Progenitor cell of endocrine pancreas (in vitro differentiated cells): ENCODE data around the gene DCAF15. TPM values are rescaled to one million over a fixed set of nuclear protein-coding genes. Genes with fewer than 3 reads are reported as not detected.
"Not testable (repeated sequence)": the region's sequence is repeated elsewhere in the genome, so short reads cannot be mapped to it uniquely, and the experiment has no call there.

ENCODE experiments used
- DNase-seq: peaks from one replicate; pipeline ENCODE4 v3.0.0; 2021; ENCODE audit warnings: low spot score; ENCODE audit not compliant: unreplicated experiment
- H3K27ac Mint-ChIP-seq: 2 replicates; pipeline ENCODE4 v1.8.0; 2021; ENCODE audit warnings: mild to moderate bottlenecking, moderate library complexity, mixed read lengths
- H3K27me3 Mint-ChIP-seq: 2 replicates; pipeline ENCODE4 v1.8.0; 2021; ENCODE audit warnings: mixed read lengths
- H3K36me3 Mint-ChIP-seq: 2 replicates; pipeline ENCODE4 v1.8.0; 2022; ENCODE audit warnings: mixed read lengths; ENCODE audit not compliant: insufficient read depth
- H3K4me1 Mint-ChIP-seq: 2 replicates; pipeline ENCODE4 v1.8.0; 2021; ENCODE audit warnings: low read depth, mixed read lengths
- H3K4me3 Mint-ChIP-seq: 2 replicates; pipeline ENCODE4 v1.8.0; 2021; ENCODE audit warnings: low read depth, mild to moderate bottlenecking, moderate library complexity, mixed read lengths
- H3K9me3 Mint-ChIP-seq: 2 replicates; pipeline ENCODE4 v1.8.0; 2021; ENCODE audit warnings: low read depth, mixed read lengths
- total RNA-seq: library from RNA; stranded (reverse); gene quantifications from 2 replicates; pipeline ENCODE4 v1.2.1, GENCODE V29; 2021
- TF ChIP-seq, protein P1 (sequence below): fragments of 200-600 bp; sonication (generic); IDR thresholded peaks from one replicate; pipeline ENCODE4 v1.5.0; 2021; ENCODE audit warnings: antibody characterized with exemption, mild to moderate bottlenecking; ENCODE audit not compliant: unreplicated experiment

The DCAF15 gene
- total RNA-seq, 1 donor from 2014 or later, result 65.5 TPM

DNA sequence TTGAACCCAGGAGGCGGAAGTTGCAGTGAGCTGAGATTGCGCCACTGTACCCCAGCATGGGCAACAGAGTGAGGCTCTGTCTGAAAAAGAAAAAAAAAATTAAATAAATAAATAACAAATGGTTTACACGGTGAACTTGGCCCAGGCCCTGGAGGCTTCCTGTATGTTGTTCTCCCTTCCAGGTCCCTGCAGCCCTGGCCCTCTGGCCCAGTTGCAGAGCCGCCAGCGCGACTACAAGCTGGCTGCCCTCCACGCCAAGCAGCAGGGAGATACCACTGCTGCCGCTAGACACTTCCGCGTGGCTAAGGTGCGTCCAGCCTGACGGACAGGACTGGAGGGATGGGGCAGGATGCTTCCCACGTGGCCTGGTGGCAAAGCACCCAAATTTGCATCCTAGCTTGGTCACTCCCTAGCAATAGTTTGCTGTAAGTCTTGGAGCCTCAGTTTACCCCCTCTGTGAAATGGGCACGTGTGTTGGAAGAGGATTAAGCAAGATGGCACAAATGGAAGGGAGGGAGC is 34.4 kb upstream of the DCAF15 start:
- no peaks in the 10 kb centered on the region for H3K9me3 Mint-ChIP-seq
- H3K27ac Mint-ChIP-seq, result no peak overlapping the region
- DNase-seq, result no peak
- TF ChIP-seq, protein P1, sequence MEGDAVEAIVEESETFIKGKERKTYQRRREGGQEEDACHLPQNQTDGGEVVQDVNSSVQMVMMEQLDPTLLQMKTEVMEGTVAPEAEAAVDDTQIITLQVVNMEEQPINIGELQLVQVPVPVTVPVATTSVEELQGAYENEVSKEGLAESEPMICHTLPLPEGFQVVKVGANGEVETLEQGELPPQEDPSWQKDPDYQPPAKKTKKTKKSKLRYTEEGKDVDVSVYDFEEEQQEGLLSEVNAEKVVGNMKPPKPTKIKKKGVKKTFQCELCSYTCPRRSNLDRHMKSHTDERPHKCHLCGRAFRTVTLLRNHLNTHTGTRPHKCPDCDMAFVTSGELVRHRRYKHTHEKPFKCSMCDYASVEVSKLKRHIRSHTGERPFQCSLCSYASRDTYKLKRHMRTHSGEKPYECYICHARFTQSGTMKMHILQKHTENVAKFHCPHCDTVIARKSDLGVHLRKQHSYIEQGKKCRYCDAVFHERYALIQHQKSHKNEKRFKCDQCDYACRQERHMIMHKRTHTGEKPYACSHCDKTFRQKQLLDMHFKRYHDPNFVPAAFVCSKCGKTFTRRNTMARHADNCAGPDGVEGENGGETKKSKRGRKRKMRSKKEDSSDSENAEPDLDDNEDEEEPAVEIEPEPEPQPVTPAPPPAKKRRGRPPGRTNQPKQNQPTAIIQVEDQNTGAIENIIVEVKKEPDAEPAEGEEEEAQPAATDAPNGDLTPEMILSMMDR, result no peak
- H3K27me3 Mint-ChIP-seq, result no peaks in the 10 kb centered on the region
- H3K36me3 Mint-ChIP-seq, result peaks cover 35% of the 10 kb centered on the region
- no peak overlapping the region for H3K4me3 Mint-ChIP-seq
- H3K4me1 Mint-ChIP-seq, result no peaks in the 10 kb centered on the region

DNA sequence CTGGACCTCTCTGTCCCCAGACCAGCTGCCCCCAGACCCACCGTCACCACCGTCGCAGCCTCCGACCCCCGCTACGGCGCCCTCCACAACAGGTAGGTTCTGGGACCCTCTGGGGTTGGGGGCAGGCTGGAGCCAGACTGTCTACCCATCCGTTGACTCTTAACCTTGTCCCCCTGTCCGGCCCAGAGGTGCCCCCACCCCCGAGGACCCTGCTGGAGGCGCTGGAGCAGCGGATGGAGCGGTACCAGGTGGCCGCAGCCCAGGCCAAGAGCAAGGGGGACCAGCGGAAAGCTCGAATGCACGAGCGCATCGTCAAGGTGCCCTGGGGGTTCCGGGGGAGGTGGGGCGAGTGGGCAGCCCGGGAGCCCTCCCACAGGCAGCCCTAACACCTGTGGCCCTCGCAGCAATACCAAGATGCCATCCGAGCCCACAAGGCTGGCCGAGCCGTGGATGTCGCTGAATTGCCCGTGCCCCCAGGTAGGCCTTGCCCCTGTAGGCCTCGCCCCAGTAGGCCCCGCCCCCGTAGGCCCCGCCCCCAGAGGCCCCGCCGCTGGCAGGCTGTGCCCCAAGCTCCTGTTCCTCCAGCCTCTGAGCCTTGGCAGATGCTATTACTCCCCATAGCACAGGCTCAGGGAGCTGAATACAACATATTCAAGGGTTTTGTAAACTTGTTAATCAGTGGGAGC is 33.4 kb upstream of the DCAF15 start:
- DNase-seq, result no peak
- Mint-ChIP-seq H3K4me1 (no peaks in the 10 kb centered on the region), H3K27ac (no peak overlapping the region), H3K36me3 (peaks cover 35% of the 10 kb centered on the region), H3K27me3 (no peaks in the 10 kb centered on the region), H3K9me3 (no peaks in the 10 kb centered on the region), H3K4me3 (no peak overlapping the region)
- TF ChIP-seq, protein P1, result no peak

DNA sequence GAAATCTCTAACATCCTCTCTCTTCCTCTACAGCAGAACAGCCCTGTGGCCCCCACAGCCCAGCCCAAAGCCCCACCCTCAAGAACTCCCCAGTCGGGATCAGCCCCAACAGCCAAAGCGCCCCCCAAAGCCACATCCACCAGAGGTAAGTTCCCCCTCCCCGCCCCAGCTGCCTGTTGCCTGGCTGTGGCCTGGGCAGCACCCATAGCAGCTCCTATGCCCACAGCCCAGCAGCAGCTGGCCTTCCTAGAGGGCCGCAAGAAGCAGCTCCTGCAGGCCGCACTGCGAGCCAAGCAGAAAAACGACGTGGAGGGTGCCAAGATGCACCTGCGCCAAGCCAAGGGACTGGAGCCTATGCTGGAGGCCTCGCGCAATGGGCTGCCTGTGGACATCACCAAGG is 31.8 kb upstream of the DCAF15 start:
- H3K27me3 Mint-ChIP-seq, result no peaks in the 10 kb centered on the region
- H3K4me1 Mint-ChIP-seq, result no peaks in the 10 kb centered on the region
- H3K36me3 Mint-ChIP-seq, result peaks cover 42% of the 10 kb centered on the region
- TF ChIP-seq, protein P1, result no peak
- no peak overlapping the region for H3K4me3 Mint-ChIP-seq
- DNase-seq, result no peak
- H3K27ac Mint-ChIP-seq, result no peak overlapping the region
- H3K9me3 Mint-ChIP-seq, result no peaks in the 10 kb centered on the region

DNA sequence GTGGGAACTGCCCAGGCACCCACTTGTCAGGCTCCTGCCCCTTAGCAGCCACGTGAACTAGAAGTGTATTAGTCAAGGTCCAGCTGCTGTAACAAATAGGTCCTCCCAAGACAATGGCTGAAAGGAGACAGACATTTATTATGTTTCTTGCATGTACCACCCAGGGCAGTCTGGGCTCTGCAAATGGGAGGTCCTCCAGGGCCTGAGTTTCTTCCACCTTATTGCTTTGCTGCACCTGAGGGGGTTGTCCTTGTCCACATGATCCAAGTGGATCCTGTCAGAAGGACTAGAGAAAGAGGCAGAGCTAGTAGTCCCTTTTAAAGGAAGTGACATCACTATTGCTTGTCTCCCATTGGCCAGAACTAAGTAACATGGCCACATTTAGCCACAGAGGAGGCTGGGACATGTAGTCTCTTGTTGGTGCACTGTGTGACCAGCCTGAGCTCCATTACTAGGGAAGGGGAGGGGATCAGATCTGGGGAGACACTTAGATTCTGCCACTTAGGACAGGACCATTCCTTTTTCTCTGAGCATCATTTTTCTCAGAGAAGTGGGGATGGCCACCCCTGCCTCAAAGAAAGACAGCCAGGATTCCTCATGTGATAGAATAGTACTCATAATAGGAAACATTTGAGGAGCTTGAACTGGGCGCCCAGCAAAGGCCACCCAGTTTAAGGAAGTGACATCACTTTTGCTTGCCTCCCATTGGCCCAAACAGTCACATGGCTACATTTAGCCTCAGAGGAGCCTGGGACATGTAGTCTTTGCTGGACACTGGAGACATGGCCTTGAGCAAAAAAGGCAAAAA is 31.2 kb upstream of the DCAF15 start:
- Mint-ChIP-seq H3K27ac (no peak overlapping the region), H3K4me1 (no peaks in the 10 kb centered on the region), H3K27me3 (no peaks in the 10 kb centered on the region), H3K36me3 (peaks cover 43% of the 10 kb centered on the region), H3K4me3 (no peak overlapping the region), H3K9me3 (no peaks in the 10 kb centered on the region)
- no peak for DNase-seq
- TF ChIP-seq, protein P1, result no peak

DNA sequence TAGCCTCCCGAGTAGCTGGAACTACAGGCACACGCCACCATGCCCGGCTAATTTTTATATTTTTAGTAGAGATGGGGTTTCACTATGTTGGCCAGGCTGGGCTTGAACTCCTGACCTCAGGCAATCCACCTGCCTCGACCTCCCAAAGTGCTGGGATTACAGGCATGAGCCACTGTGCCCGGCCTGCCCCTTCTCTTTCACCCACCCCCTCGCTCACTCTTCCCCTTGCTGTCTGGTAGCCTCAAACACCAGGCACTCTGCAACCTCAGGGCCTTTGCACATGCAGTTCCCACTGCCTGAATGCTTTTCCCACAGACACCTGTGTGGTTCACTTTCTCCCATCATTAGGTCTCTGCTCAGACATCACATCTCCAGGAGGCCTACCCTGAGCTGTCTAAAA is 30.2 kb upstream of the DCAF15 start:
- peaks cover 45% of the 10 kb centered on the region for H3K36me3 Mint-ChIP-seq
- not testable (repeated sequence) for H3K4me3 Mint-ChIP-seq, DNase-seq, H3K27ac Mint-ChIP-seq, H3K27me3 Mint-ChIP-seq, H3K4me1 Mint-ChIP-seq, H3K9me3 Mint-ChIP-seq
